H1 (cell line): Measurements from ENCODE around the gene CPSF7. TPM values are rescaled to one million over a fixed set of nuclear protein-coding genes. Genes with fewer than 3 reads are reported as not detected.

Source experiments
- CTCF ChIA-PET: fragments of 300-600 bp; sonication (Branson Sonifier 250); formaldehyde crosslinking; loops from one replicate; lab custom pipeline; 2021; ENCODE audit not compliant: partially characterized antibody; lab: Charles Lee
- POLR2A ChIA-PET: fragments of 300-600 bp; sonication (Branson Sonifier 250); formaldehyde crosslinking; loops from one replicate; lab custom pipeline; 2021; ENCODE audit warnings: inconsistent platforms; ENCODE audit not compliant: partially characterized antibody; lab: Charles Lee
- DNase-seq, 2 experiments: peaks; one replicate each; pipeline versions ENCODE4 v3.0.0 to v3.0.0-alpha.2; 2010 to 2022; ENCODE audit warnings: low spot score in 2 of 2, low read depth in 1 of 2, mixed read lengths in 1 of 2
- FAIRE-seq: peaks from 2 replicates; lab custom pipeline; 2011; peaks lifted over from hg19 to GRCh38; lab: Jason Lieb, UNC
- H2AFZ ChIP-seq: 2 replicates; pipeline ENCODE4 v1.8.1; 2012; ENCODE audit warnings: low read length, inconsistent platforms
- H2AK5ac ChIP-seq: 2 replicates; pipeline ENCODE4 v1.6.1; 2013; ENCODE audit warnings: low read depth, low read length
- H2BK120ac ChIP-seq: replicated peaks from 2 replicates; pipeline ENCODE3; 2013; ENCODE audit warnings: low read depth, low read length, inconsistent platforms
- H2BK12ac ChIP-seq: 2 replicates; pipeline ENCODE4 v1.6.1; 2013; ENCODE audit warnings: low read depth, low read length
- H2BK15ac ChIP-seq: 2 replicates; pipeline ENCODE4 v1.6.1; 2013; ENCODE audit warnings: low read length
- H2BK20ac ChIP-seq: 2 replicates; pipeline ENCODE4 v1.6.1; 2013; ENCODE audit warnings: low read length
- H2BK5ac ChIP-seq: 2 replicates; pipeline ENCODE4 v1.6.1; 2013; ENCODE audit warnings: low read depth, low read length
- H3K14ac ChIP-seq: 2 replicates; pipeline ENCODE4 v1.6.1; 2013; ENCODE audit warnings: inconsistent platforms; ENCODE audit not compliant: insufficient read length
- H3K18ac ChIP-seq: 2 replicates; pipeline ENCODE4 v1.6.1; 2013; ENCODE audit warnings: low read length; ENCODE audit errors: extremely low read depth
- H3K23ac ChIP-seq: 2 replicates; pipeline ENCODE4 v1.6.1; 2013; ENCODE audit warnings: inconsistent platforms; ENCODE audit not compliant: insufficient read length
- H3K23me2 ChIP-seq: 2 replicates; pipeline ENCODE4 v1.6.1; 2013; ENCODE audit warnings: low read depth, low read length
- H3K27ac ChIP-seq: 2 replicates; pipeline ENCODE4 v1.6.1; 2011; ENCODE audit warnings: low read depth, low read length, inconsistent platforms
- H3K27me3 ChIP-seq, 4 experiments: replicated peaks in 1 of 4; 1 replicate in 1 of 4; 2 replicates in 3 of 4; pipeline versions ENCODE4 v1.6.1 to v1.8.1; 2011 to 2013; ENCODE audit warnings: low read length in 3 of 4, mild to moderate bottlenecking in 3 of 4, inconsistent platforms in 2 of 4, mixed read lengths in 2 of 4, moderate library complexity in 1 of 4; ENCODE audit not compliant: control insufficient read depth in 3 of 4, insufficient read depth in 3 of 4; ENCODE audit errors: extremely low read depth in 1 of 4
- H3K36me3 ChIP-seq, 4 experiments: 2 replicates each; pipeline versions ENCODE4 v1.6.1 to v1.8.1; 2011 to 2013; ENCODE audit warnings: mild to moderate bottlenecking in 4 of 4, low read length in 3 of 4, moderate library complexity in 2 of 4, control low read depth in 1 of 4, inconsistent platforms in 1 of 4; ENCODE audit not compliant: insufficient read depth in 4 of 4, control insufficient read depth in 2 of 4
- H3K4ac ChIP-seq: replicated peaks from 2 replicates; pipeline ENCODE3; 2013; ENCODE audit warnings: low read length, low read depth, mixed read lengths, inconsistent platforms; ENCODE audit not compliant: insufficient read length
- H3K4me1 ChIP-seq, 4 experiments: replicated peaks in 1 of 4; 1 replicate in 1 of 4; 2 replicates in 3 of 4; pipeline versions ENCODE4 v1.6.1 to v1.8.1; 2011 to 2013; ENCODE audit warnings: low read length in 3 of 4, inconsistent platforms in 2 of 4, mixed read lengths in 1 of 4; ENCODE audit not compliant: insufficient read depth in 4 of 4, control insufficient read depth in 3 of 4
- H3K4me2 ChIP-seq, 2 experiments: 2 replicates each; pipeline versions ENCODE4 v1.6.1 to v1.8.1; 2011 to 2013; ENCODE audit warnings: low read depth in 2 of 2, low read length in 2 of 2, control low read depth in 1 of 2, inconsistent platforms in 1 of 2, mild to moderate bottlenecking in 1 of 2; ENCODE audit not compliant: insufficient read depth in 1 of 2
- H3K4me3 ChIP-seq, 4 experiments: fragments of 200-600, 300-600 bp in 1 of 4; sonication (generic), shearing (Covaris generic), sonication (Bioruptor Twin) in 1 of 4; 2 replicates each; pipeline versions ENCODE4 v1.5.1 to v1.8.1; 2011 to 2016; ENCODE audit warnings: low read length in 4 of 4, low read depth in 3 of 4, control low read depth in 2 of 4, inconsistent platforms in 2 of 4, mild to moderate bottlenecking in 2 of 4, mixed read lengths in 1 of 4, moderate library complexity in 1 of 4; ENCODE audit not compliant: insufficient read depth in 2 of 4; ENCODE audit errors: extremely low read depth in 1 of 4
- H3K56ac ChIP-seq: replicated peaks from 2 replicates; pipeline ENCODE3; 2013; ENCODE audit warnings: low read depth, mild to moderate bottlenecking, mixed read lengths, low read length, inconsistent platforms; ENCODE audit not compliant: insufficient read length
- H3K79me1 ChIP-seq: 2 replicates; pipeline ENCODE4 v1.6.1; 2013; ENCODE audit warnings: low read depth, low read length, control low read depth
- H3K79me2 ChIP-seq, 2 experiments: 2 replicates each; pipeline versions ENCODE4 v1.6.1 to v1.8.1; 2012 to 2013; ENCODE audit warnings: low read length in 2 of 2, mild to moderate bottlenecking in 2 of 2, inconsistent platforms in 1 of 2; ENCODE audit not compliant: insufficient read depth in 2 of 2, control insufficient read depth in 1 of 2
- H3K9ac ChIP-seq, 4 experiments: replicated peaks in 1 of 4; 1 replicate in 1 of 4; 2 replicates in 3 of 4; pipeline versions ENCODE4 v1.6.1 to v1.8.1; 2011 to 2013; ENCODE audit warnings: low read depth in 3 of 4, low read length in 3 of 4, control low read depth in 2 of 4, mild to moderate bottlenecking in 2 of 4, moderate library complexity in 2 of 4, inconsistent platforms in 1 of 4; ENCODE audit errors: extremely low read depth in 1 of 4
- H3K9me3 ChIP-seq, 2 experiments: 2 replicates each; pipeline versions ENCODE4 v1.6.1 to v1.8.1; 2012 to 2013; ENCODE audit warnings: mild to moderate bottlenecking in 2 of 2, moderate library complexity in 2 of 2, control low read depth in 1 of 2, inconsistent platforms in 1 of 2, low read depth in 1 of 2, low read length in 1 of 2, mixed read lengths in 1 of 2; ENCODE audit not compliant: insufficient read depth in 2 of 2
- H4K20me1 ChIP-seq, 2 experiments: replicated peaks in 1 of 2; 2 replicates each; pipeline versions ENCODE3 to v1.8.1; 2011 to 2013; ENCODE audit warnings: inconsistent platforms in 2 of 2, low read length in 2 of 2, mild to moderate bottlenecking in 1 of 2; ENCODE audit not compliant: insufficient read depth in 2 of 2, control insufficient read depth in 1 of 2
- H4K5ac ChIP-seq: 2 replicates; pipeline ENCODE4 v1.6.1; 2013; ENCODE audit warnings: low read length, low read depth, mixed read lengths, inconsistent platforms; ENCODE audit not compliant: insufficient read length
- H4K8ac ChIP-seq: 2 replicates; pipeline ENCODE4 v1.8.0; 2013; ENCODE audit warnings: mild to moderate bottlenecking, moderate library complexity, low read length, inconsistent platforms; ENCODE audit not compliant: insufficient read depth; ENCODE audit errors: extremely low read depth
- H4K91ac ChIP-seq: replicated peaks from 2 replicates; pipeline ENCODE3; 2013; ENCODE audit warnings: low read length, mixed read lengths, inconsistent platforms; ENCODE audit not compliant: insufficient read length
- ASH2L ChIP-seq: fragments of 200-600, 300-600 bp; sonication (generic); IDR thresholded peaks from one replicate; pipeline ENCODE4 v1.7.1; 2017; ENCODE audit warnings: low read length
- ATF2 ChIP-seq: IDR thresholded peaks from 2 replicates; pipeline ENCODE4 v1.6.1; 2012; ENCODE audit warnings: low read length, inconsistent platforms
- CHD2 ChIP-seq: IDR thresholded peaks from 2 replicates; pipeline ENCODE4 v1.6.1; 2012; ENCODE audit warnings: low read length, improper control_type of control experiment
- EGR1 ChIP-seq: IDR thresholded peaks from 2 replicates; pipeline ENCODE4 v1.6.1; 2011; ENCODE audit warnings: low read depth, low read length, borderline replicate concordance
- GTF2F1 ChIP-seq: IDR thresholded peaks from 2 replicates; pipeline ENCODE4 v1.6.1; 2012; ENCODE audit warnings: low read depth, low read length, improper control_type of control experiment, borderline replicate concordance
- NRF1 ChIP-seq: IDR thresholded peaks from 2 replicates; pipeline ENCODE4 v1.6.1; 2011; ENCODE audit warnings: mild to moderate bottlenecking, low read depth, low read length, improper control_type of control experiment
- POLR2A ChIP-seq, 2 experiments: IDR thresholded peaks; 1 replicate in 1 of 2; 2 replicates in 1 of 2; pipeline ENCODE4 v1.6.1; 2011; ENCODE audit warnings: low read depth in 2 of 2, low read length in 2 of 2, mild to moderate bottlenecking in 2 of 2; ENCODE audit errors: control extremely low read depth in 1 of 2
- RBBP5 ChIP-seq: IDR thresholded peaks from 2 replicates; pipeline ENCODE4 v1.7.1; 2012; ENCODE audit warnings: low read depth, mild to moderate bottlenecking, inconsistent platforms, low read length, moderate library complexity, borderline replicate concordance
- SP4 ChIP-seq: IDR thresholded peaks from 2 replicates; pipeline ENCODE4 v1.6.1; 2012; ENCODE audit warnings: low read length, inconsistent platforms
- TEAD4 ChIP-seq: IDR thresholded peaks from 2 replicates; pipeline ENCODE4 v1.6.1; 2012; ENCODE audit warnings: low read depth, low read length, inconsistent platforms, mixed read lengths
- WGBS, 2 experiments: shearing (Covaris generic) in 1 of 2; methylation state at CpG; one replicate each; pipeline versions ENCODE4 v1.1.6 to v1.1.7; 2013 to 2015; ENCODE audit warnings: low lambda C conversion rate in 2 of 2, mixed read lengths in 2 of 2, inconsistent platforms in 1 of 2, low coverage in 1 of 2, missing lambda C conversion rate in 1 of 2; ENCODE audit not compliant: insufficient replicate concordance in 2 of 2, insufficient coverage in 1 of 2, insufficient read length in 1 of 2; ENCODE audit errors: extremely low coverage in 1 of 2, missing lambda C conversion rate in 1 of 2; 5-methylcytosine and 5-hydroxymethylcytosine counted together
- polyA plus RNA-seq, 7 experiments: library from polyadenylated mRNA; depleted of rRNA in 3 of 7; stranded (reverse) in 5 of 7; unstranded in 2 of 7; fragments of >200 nt in 5 of 7; fragments of 200-250 nt in 2 of 7; gene quantifications; 1 replicate in 5 of 7; 2 replicates in 1 of 7; 4 replicates in 1 of 7; pipeline versions ENCODE4 v1.2.1 to v1.2.3, GENCODE V29; 2011 to 2013; ENCODE audit warnings: missing spikeins in 2 of 7, mixed read lengths in 2 of 7
- total RNA-seq: library from RNA; stranded (reverse); fragmentation: NEBNext Ultra II Directional; extraction: Animal tissue kit (Norgen Biotek cat#: 25700); gene quantifications from 2 replicates; pipeline ENCODE4 v1.2.1, GENCODE V29; 2021

CPSF7 gene
- total and polyA plus RNA-seq, 2 of the 8 experiments (the other 6 are each of a cell fraction or from before 2014, with no cell fraction given): 95.9 to 122 TPM

DNA sequence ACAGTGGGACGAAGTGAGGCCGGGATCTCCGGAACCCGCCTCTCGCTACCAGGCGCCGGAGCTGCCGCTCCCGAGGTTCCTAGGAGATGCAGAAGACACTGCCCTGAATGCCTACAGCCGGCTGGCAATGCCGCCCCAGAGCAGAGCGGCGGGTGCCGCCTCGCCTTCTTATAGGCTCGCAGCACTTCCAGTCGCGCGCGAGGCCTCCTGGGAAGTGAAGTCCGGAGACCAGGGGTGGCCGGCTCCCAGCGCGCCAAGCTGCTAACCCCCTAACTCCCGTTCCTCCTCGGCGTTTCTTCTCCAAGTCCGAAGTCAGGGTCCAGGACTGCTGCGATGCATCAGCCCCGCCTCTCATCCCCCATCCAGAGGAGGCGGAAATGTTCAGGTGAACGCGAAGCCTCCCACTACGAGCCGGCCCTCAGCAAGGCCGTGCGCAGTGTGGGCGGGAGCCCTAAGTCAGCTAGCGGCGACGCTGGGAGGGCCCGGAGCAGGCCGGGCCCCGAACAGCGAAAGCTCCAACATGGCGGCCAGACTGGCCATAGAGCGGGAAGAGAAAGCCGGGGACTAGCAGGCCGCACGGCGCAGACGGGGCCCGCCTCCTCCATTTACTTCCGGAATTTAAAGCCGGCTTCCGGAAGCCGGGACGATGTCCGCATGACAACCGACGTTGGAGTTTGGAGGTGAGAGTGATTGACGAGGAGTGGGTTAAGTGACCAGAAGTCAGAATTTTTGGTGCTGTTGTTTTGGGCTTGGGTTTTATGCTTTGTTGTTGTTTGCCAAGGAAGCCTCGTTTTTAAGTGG is 67.8 kb downstream of the CPSF7 start, which contains the start of the genes CYB561A3 and TMEM138:
Gene CYB561A3 (minus strand): TSS at position 142 of the 801 bp plus-strand sequence. CDS start 5,169 bp downstream, outside the sequence.
Gene TMEM138 (plus strand): TSS at position 634 of the 801 bp plus-strand sequence. CDS start 2,017 bp downstream, outside the sequence.
- H2BK5ac ChIP-seq: peak within 1 kb of the TSS; percentile 100
- H4K91ac ChIP-seq: peak within 1 kb of the TSS; percentile 98
- peak within 1 kb of the TSS; percentile 100 for H4K5ac ChIP-seq
- peak; percentile 78 to 90 for DNase-seq
- no peak within 1 kb of the TSS for H3K23ac ChIP-seq
- peak within 1 kb of the TSS; percentile 99 for H3K4ac ChIP-seq
- H3K9me3 ChIP-seq: no peaks in the 10 kb centered on the region
- H2BK12ac ChIP-seq: peak within 1 kb of the TSS; percentile 97
- peak within 1 kb of the TSS; percentile 87; the same call in 1 of the 2 replicates for H2AK5ac ChIP-seq
- peak within 1 kb of the TSS; percentile 100 for H3K18ac ChIP-seq
- peak within 1 kb of the TSS; percentile 99 for H4K8ac ChIP-seq
- H3K4me3 ChIP-seq: peak within 1 kb of the TSS; percentile 77 to 100 (median 86)
- peak within 1 kb of the TSS; percentile 98 for H3K56ac ChIP-seq
- peak within 1 kb of the TSS; percentile 93 for H2AFZ ChIP-seq
- H3K79me2 ChIP-seq: peaks cover 3 to 23% of the 10 kb centered on the region in 2 experiments
- no peak for FAIRE-seq
- peak within 1 kb of the TSS; percentile 71 for H3K14ac ChIP-seq
- no peak within 1 kb of the TSS for H2BK20ac ChIP-seq
- no peaks in the 10 kb centered on the region for H4K20me1 ChIP-seq
- POLR2A ChIA-PET: interaction anchor here (0.6 to 39.7 kb wide), 31 partner anchors 8 to 448 kb away, joined by 3 to 1106 read pairs (median 4); partner anchors contain the start of genes CPSF7, CYB561A3, DDB1 and SDHAF2
- H3K23me2 ChIP-seq: peaks cover 14% of the 10 kb centered on the region
- peak within 1 kb of the TSS; percentile 88 to 94 for H3K4me2 ChIP-seq
- H2BK120ac ChIP-seq: peak within 1 kb of the TSS; percentile 16
- no peaks in the 10 kb centered on the region for H3K4me1 ChIP-seq
- CTCF ChIA-PET: interaction anchor here (0.8 to 22.8 kb wide), 8 partner anchors 13 to 155 kb away, joined by 3 to 255 read pairs (median 6); partner anchors contain the start of genes DDB1, TKFC and TMEM216
- H3K36me3 ChIP-seq: peaks cover 11 to 29% (median 22%) of the 10 kb centered on the region in 4 experiments
- WGBS, 2 experiments: 1% methylated on average over 63 of the region's 63 CpGs; no CpG with 5 or more reads in 1 of the 2 experiments
- H3K27ac ChIP-seq: peak within 1 kb of the TSS; percentile 100
- H3K79me1 ChIP-seq: peaks cover 3% of the 10 kb centered on the region
- no peaks in the 10 kb centered on the region for H3K27me3 ChIP-seq
- peak within 1 kb of the TSS; percentile 94 to 100 (median 99) for H3K9ac ChIP-seq
- peak within 1 kb of the TSS; percentile 73 for H2BK15ac ChIP-seq
- TF ChIP-seq GTF2F1 (peak; percentile 63), SP4 (peak; percentile 82; the same call in 1 of the 2 replicates), TEAD4 (0 out of 2 replicates have a peak, but pooled peaks have one; percentile 26), RBBP5 (peak; percentile 69; the same call in 1 of the 2 replicates), ATF2 (0 out of 2 replicates have a peak, but pooled peaks have one; percentile 60), POLR2A (IDR thresholded peaks at IDR 0.05; ENCODE audit: control extremely low read depth in 1 of 2, low read depth in 2 of 2, low read length in 2 of 2) (peak; percentile 94 to 99), ASH2L (peak; percentile 86), CHD2 (no peak), EGR1 (peak; percentile 47; the same call in 1 of the 2 replicates), NRF1 (no peak)
